ENCODE data around the gene KRTAP10-3.

The KRTAP10-3 gene

GRCh38 chr21:44515359-44516165 is 43.0 kb downstream of the KRTAP10-3 start:
- TF ChIP-seq CTCF (IDR thresholded peaks at IDR 0.05; ENCODE audit: low read depth, low read length) = no peak

GRCh38 chr21:44514746-44515358 is 43.7 kb downstream of the KRTAP10-3 start:
- no peak for TF ChIP-seq CTCF (IDR thresholded peaks at IDR 0.05; ENCODE audit: low read depth, low read length)
- no peak overlapping the region for H3K4me3 ChIP-seq (replicated peaks in 1 of 2; ENCODE audit: low read depth in 2 of 2, low read length in 2 of 2)
- no peak for DNase-seq (ENCODE audit: low read depth in 2 of 2)

More at GRCh38 chr21:44515359-44516165, 43.0 kb downstream of the KRTAP10-3 start:
- H3K4me3 ChIP-seq (replicated peaks in 1 of 2; ENCODE audit: low read depth in 2 of 2, low read length in 2 of 2) = no peak overlapping the region
- no peak for DNase-seq (ENCODE audit: low read depth in 2 of 2)

GRCh38 chr21:44514218-44514520 is 44.4 kb downstream of the KRTAP10-3 start:
- no peak overlapping the region for H3K4me3 ChIP-seq (replicated peaks in 1 of 2; ENCODE audit: low read depth in 2 of 2, low read length in 2 of 2)
- no peak for TF ChIP-seq CTCF (IDR thresholded peaks at IDR 0.05; ENCODE audit: low read depth, low read length)
- no peak for DNase-seq (ENCODE audit: low read depth in 2 of 2)

- DNase-seq (ENCODE audit: low read depth in 2 of 2) = no peak
- no peak overlapping the region for H3K4me3 ChIP-seq (replicated peaks in 1 of 2; ENCODE audit: low read depth in 2 of 2, low read length in 2 of 2)
- no peak for TF ChIP-seq CTCF (IDR thresholded peaks at IDR 0.05; ENCODE audit: low read depth, low read length)
Measured at GRCh38 chr21:44513389-44514217, 45.0 kb downstream of the KRTAP10-3 start.

GRCh38 chr21:44512496-44513388 is 45.9 kb downstream of the KRTAP10-3 start:
- no peak overlapping the region for H3K4me3 ChIP-seq (replicated peaks in 1 of 2; ENCODE audit: low read depth in 2 of 2, low read length in 2 of 2)
- TF ChIP-seq CTCF (IDR thresholded peaks at IDR 0.05; ENCODE audit: low read depth, low read length) = no peak
- no peak for DNase-seq (ENCODE audit: low read depth in 2 of 2)

GRCh38 chr21:44511938-44512275 is 46.7 kb downstream of the KRTAP10-3 start:
- DNase-seq (ENCODE audit: low read depth in 2 of 2) = no peak
- no peak for TF ChIP-seq CTCF (IDR thresholded peaks at IDR 0.05; ENCODE audit: low read depth, low read length)
- no peak overlapping the region for H3K4me3 ChIP-seq (replicated peaks in 1 of 2; ENCODE audit: low read depth in 2 of 2, low read length in 2 of 2)

Data from cardiac fibroblast (primary cell).